ENCODE results near the gene P2RX3.
"Not testable (repeated sequence)": the region's sequence is repeated elsewhere in the genome, so short reads cannot be mapped to it uniquely, and the experiment has no call there.

P2RX3 gene

GRCh38 chr11:57354699-57355098 is 16.5 kb downstream of the P2RX3 start:
- no peak for FAIRE-seq

GRCh38 chr11:57356268-57356667 is 18.1 kb downstream of the P2RX3 start:
- FAIRE-seq: no peak

GRCh38 chr11:57357310-57357709 is 19.2 kb downstream of the P2RX3 start:
- FAIRE-seq: no peak

GRCh38 chr11:57357856-57358255 is 19.7 kb downstream of the P2RX3 start:
- no peak for FAIRE-seq

- no peak for FAIRE-seq
Measured at GRCh38 chr11:57358543-57358961, 20.4 kb downstream of the P2RX3 start.

GRCh38 chr11:57358991-57359390 is 20.8 kb downstream of the P2RX3 start:
- FAIRE-seq: no peak

- no peak for FAIRE-seq
Measured at GRCh38 chr11:57359396-57359795, 21.2 kb downstream of the P2RX3 start.

- no peak for FAIRE-seq
Measured at GRCh38 chr11:57359896-57360690, 21.9 kb downstream of the P2RX3 start.

- no peak for FAIRE-seq
Measured at GRCh38 chr11:57360991-57361390, 22.8 kb downstream of the P2RX3 start.

- not testable (repeated sequence) for FAIRE-seq
Measured at GRCh38 chr11:57361420-57361819, 23.3 kb downstream of the P2RX3 start.

GRCh38 chr11:57361926-57362325 is 23.8 kb downstream of the P2RX3 start:
- FAIRE-seq: no peak

GRCh38 chr11:57363131-57364080 is 25.3 kb downstream of the P2RX3 start:
- no peak for FAIRE-seq

GRCh38 chr11:57364851-57365660 is 26.9 kb downstream of the P2RX3 start:
- no peak for FAIRE-seq

GRCh38 chr11:57368106-57368844 is 30.1 kb downstream of the P2RX3 start:
- FAIRE-seq: no peak

- no peak for FAIRE-seq
Measured at GRCh38 chr11:57368845-57369232, 30.7 kb downstream of the P2RX3 start.

- no peak for FAIRE-seq
Measured at GRCh38 chr11:57370251-57370650, 32.1 kb downstream of the P2RX3 start.

GRCh38 chr11:57370941-57371340 is 32.8 kb downstream of the P2RX3 start:
- FAIRE-seq: no peak

- no peak for FAIRE-seq
Measured at GRCh38 chr11:57373146-57373545, 35.0 kb downstream of the P2RX3 start.

GRCh38 chr11:57374966-57375365 is 36.8 kb downstream of the P2RX3 start:
- FAIRE-seq: no peak

- no peak for FAIRE-seq
Measured at GRCh38 chr11:57375490-57375889, 37.3 kb downstream of the P2RX3 start.

GRCh38 chr11:57376095-57377090 is 38.2 kb downstream of the P2RX3 start:
- no peak for FAIRE-seq
